ENCODE data around the gene CCDC126. TPM values are rescaled to one million over a fixed set of nuclear protein-coding genes. Genes with fewer than 3 reads are reported as not detected.

The CCDC126 gene
- polyA plus RNA-seq, 3 donors = 3.5 to 20.1 (median 17.4) TPM

DNA sequence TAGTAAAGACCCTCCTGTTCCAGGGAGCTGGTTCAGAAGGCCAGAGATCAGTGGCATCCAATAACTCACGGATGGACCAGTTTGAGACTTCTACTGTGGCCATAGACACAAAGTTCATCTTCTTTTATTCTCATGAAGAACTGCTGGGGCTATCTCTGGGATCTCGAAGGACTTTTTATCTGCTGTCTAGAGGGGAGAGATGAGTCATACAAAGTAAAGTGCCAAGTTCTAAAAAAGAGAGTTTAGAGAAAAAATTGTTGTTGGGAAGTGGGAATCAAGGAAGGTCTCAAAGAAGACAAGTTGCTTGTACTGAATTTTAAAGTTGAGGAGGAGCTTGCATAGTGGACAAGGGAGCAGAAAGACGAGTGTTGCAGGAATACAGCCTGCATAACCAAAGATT is 74.9 kb downstream of the CCDC126 start:
- Mint-ChIP-seq H3K36me3 (no peaks in the 10 kb centered on the region), H3K27me3 (ENCODE audit: low read depth in 3 of 3) (peaks cover 0 to 5% (median 2%) of the 10 kb centered on the region in 3 donors), H3K9me3 (peaks cover 0 to 12% (median 6%) of the 10 kb centered on the region in 7 donors), H3K27ac (no peak overlapping the region), H3K4me1 (no peaks in the 10 kb centered on the region), H3K4me3 (no peak overlapping the region)
- Histone ChIP-seq H3K9ac (ENCODE audit: insufficient read depth, low read length, poor library complexity, severe bottlenecking) (no peak overlapping the region), H3K27ac (ENCODE audit: low read depth in 1 of 2, low read length in 2 of 2) (no peak overlapping the region), H3K36me3 (replicated peaks in 1 of 2; ENCODE audit: control insufficient read depth in 1 of 2, insufficient read depth in 2 of 2, low read length in 2 of 2) (no peaks in the 10 kb centered on the region), H3K4me3 (replicated peaks in 1 of 3; ENCODE audit: low read depth in 2 of 3, low read length in 3 of 3) (no peak overlapping the region), H4K20me1 (ENCODE audit: insufficient read depth, low read length) (no peaks in the 10 kb centered on the region), H3K79me2 (ENCODE audit: insufficient read depth, low read length) (no peaks in the 10 kb centered on the region), H3K4me1 (ENCODE audit: control insufficient read depth in 1 of 2, insufficient read depth in 2 of 2, low read length in 2 of 2) (no peaks in the 10 kb centered on the region), H3K4me2 (replicated peaks; ENCODE audit: extremely low read depth, low read length, poor library complexity, severe bottlenecking) (no peak overlapping the region), H3K9me3 (replicated peaks in 1 of 2; ENCODE audit: control insufficient read depth in 1 of 2, insufficient read depth in 1 of 2, low read length in 2 of 2) (no peaks in the 10 kb centered on the region), H3K27me3 (ENCODE audit: control insufficient read depth in 2 of 2, insufficient read depth in 2 of 2, low read length in 2 of 2) (no peaks in the 10 kb centered on the region), H2AFZ (ENCODE audit: insufficient read depth, low read depth, low read length, poor library complexity, severe bottlenecking) (no peak overlapping the region)
- TF ChIP-seq, protein P1, sequence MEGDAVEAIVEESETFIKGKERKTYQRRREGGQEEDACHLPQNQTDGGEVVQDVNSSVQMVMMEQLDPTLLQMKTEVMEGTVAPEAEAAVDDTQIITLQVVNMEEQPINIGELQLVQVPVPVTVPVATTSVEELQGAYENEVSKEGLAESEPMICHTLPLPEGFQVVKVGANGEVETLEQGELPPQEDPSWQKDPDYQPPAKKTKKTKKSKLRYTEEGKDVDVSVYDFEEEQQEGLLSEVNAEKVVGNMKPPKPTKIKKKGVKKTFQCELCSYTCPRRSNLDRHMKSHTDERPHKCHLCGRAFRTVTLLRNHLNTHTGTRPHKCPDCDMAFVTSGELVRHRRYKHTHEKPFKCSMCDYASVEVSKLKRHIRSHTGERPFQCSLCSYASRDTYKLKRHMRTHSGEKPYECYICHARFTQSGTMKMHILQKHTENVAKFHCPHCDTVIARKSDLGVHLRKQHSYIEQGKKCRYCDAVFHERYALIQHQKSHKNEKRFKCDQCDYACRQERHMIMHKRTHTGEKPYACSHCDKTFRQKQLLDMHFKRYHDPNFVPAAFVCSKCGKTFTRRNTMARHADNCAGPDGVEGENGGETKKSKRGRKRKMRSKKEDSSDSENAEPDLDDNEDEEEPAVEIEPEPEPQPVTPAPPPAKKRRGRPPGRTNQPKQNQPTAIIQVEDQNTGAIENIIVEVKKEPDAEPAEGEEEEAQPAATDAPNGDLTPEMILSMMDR (IDR thresholded peaks at IDR 0.05) = no peak
- intact Hi-C loops (cut with micrococcal nuclease) = no loop called here
- 100% methylated on average over 2 of the region's 3 CpGs for WGBS (ENCODE audit: insufficient coverage)
- DNase-seq = no peak

DNA sequence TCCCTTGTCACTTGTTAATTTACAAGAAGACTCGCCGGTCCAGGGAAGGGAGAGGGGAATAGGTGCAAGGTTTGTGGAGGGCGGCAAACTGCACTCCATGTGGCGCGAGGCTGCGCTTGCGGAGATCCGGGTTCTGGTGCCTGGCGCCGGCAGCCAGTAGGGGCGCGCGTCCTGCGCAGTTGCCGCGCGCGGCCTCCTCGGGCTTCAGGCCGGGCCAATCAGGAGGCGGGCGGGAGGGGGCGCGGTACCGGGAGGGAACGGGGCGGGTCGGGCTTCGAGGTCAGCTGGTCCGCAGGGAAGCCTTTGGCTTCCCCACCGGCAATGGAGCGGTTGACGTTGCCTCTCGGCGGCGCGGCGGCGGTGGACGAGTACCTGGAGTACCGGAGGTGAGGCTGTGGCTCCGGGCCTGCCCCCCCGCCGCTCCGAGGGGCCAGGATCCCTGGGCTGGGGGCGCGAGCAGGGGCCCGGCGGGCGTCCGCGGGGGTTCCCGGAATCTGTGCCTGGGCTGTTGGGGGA is 82.8 kb downstream of the CCDC126 start, which contains the start of gene FAM221A:
Gene FAM221A (plus strand): TSS at position 302 of the 516 bp plus-strand sequence. CDS start 20 bp downstream, at position 322.
- WGBS (ENCODE audit: insufficient coverage) = under 1% methylated on average over 49 of the region's 53 CpGs
- H3K27ac Mint-ChIP-seq = peak within 1 kb of the TSS in 5 of 7 donors; percentile 38 to 81 (median 55)
- intact Hi-C loops (cut with micrococcal nuclease) = loop anchor here (5.0 to 10.0 kb wide), 2 partner anchors 75 to 83 kb away; partner anchors contain the start of gene CCDC126 (in 1 of the 2)
- DNase-seq = peak; percentile 68 to 80 (median 75)
- no peaks in the 10 kb centered on the region for H3K36me3 Mint-ChIP-seq
- H3K4me1 Mint-ChIP-seq = peaks cover 12% of the 10 kb centered on the region
- Histone ChIP-seq H3K4me1 (ENCODE audit: control insufficient read depth in 1 of 2, insufficient read depth in 2 of 2, low read length in 2 of 2) (peaks cover 11 to 17% of the 10 kb centered on the region in 2 donors), H3K4me3 (replicated peaks in 1 of 3; ENCODE audit: low read depth in 2 of 3, low read length in 3 of 3) (peak within 1 kb of the TSS; percentile 52 to 81 (median 67)), H4K20me1 (ENCODE audit: insufficient read depth, low read length) (no peaks in the 10 kb centered on the region), H3K36me3 (replicated peaks in 1 of 2; ENCODE audit: control insufficient read depth in 1 of 2, insufficient read depth in 2 of 2, low read length in 2 of 2) (no peaks in the 10 kb centered on the region), H3K9me3 (replicated peaks in 1 of 2; ENCODE audit: control insufficient read depth in 1 of 2, insufficient read depth in 1 of 2, low read length in 2 of 2) (no peaks in the 10 kb centered on the region), H3K27me3 (ENCODE audit: control insufficient read depth in 2 of 2, insufficient read depth in 2 of 2, low read length in 2 of 2) (no peaks in the 10 kb centered on the region), H3K4me2 (replicated peaks; ENCODE audit: extremely low read depth, low read length, poor library complexity, severe bottlenecking) (peak within 1 kb of the TSS; percentile 96), H3K27ac (ENCODE audit: low read depth in 1 of 2, low read length in 2 of 2) (no peak within 1 kb of the TSS), H3K79me2 (ENCODE audit: insufficient read depth, low read length) (no peaks in the 10 kb centered on the region), H3K9ac (ENCODE audit: insufficient read depth, low read length, poor library complexity, severe bottlenecking) (peak within 1 kb of the TSS; percentile 61), H2AFZ (ENCODE audit: insufficient read depth, low read depth, low read length, poor library complexity, severe bottlenecking) (peak within 1 kb of the TSS; percentile 91)
- peak within 1 kb of the TSS; percentile 90 to 97 for H3K4me3 Mint-ChIP-seq
- H3K27me3 Mint-ChIP-seq (ENCODE audit: low read depth in 3 of 3) = peaks cover 3 to 11% (median 5%) of the 10 kb centered on the region in 3 donors
- peaks cover 0 to 11% (median 4%) of the 10 kb centered on the region in 7 donors for H3K9me3 Mint-ChIP-seq
- TF ChIP-seq, protein P1 (IDR thresholded peaks at IDR 0.05) = peak; percentile 73
